AML-193 (cell line): Measurements from ENCODE around the gene TMPRSS11F.

Experiments used
- DNase-seq, 2 experiments: peaks; one replicate each; lab custom pipeline; 2025; lab: John Stamatoyannopoulos, UW

Gene TMPRSS11F

GRCh38 chr4:68077301-68077700 lies 52.4 kb downstream of the TMPRSS11F start:
- DNase-seq: no peak

DNA sequence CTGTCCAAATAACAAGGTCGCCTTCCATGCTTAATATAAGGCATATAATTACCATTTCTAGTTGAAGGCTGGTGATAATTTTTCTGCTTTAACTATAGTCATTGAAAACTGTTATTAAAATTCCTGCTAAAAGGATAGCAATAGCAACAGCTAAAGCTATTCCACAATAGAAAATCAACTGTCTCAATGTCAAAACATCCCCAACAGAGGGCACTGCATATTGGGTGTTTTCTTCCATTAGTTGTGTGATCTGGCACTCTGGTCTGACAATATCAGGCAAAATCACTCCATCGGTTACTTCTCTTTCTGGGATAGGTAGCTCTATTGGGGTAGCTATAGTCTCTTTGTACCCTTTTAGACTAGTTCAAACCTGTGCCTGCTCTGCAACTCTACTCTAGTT lies 53.5 kb downstream of the TMPRSS11F start:
- DNase-seq: no peak

- no peak for DNase-seq
Measured at GRCh38 chr4:68074397-68074796, 55.3 kb downstream of the TMPRSS11F start.

- no peak for DNase-seq
Measured at GRCh38 chr4:68070302-68070701, 59.4 kb downstream of the TMPRSS11F start.

- DNase-seq: no peak
Measured at GRCh38 chr4:68062501-68062900, 67.2 kb downstream of the TMPRSS11F start.

DNA sequence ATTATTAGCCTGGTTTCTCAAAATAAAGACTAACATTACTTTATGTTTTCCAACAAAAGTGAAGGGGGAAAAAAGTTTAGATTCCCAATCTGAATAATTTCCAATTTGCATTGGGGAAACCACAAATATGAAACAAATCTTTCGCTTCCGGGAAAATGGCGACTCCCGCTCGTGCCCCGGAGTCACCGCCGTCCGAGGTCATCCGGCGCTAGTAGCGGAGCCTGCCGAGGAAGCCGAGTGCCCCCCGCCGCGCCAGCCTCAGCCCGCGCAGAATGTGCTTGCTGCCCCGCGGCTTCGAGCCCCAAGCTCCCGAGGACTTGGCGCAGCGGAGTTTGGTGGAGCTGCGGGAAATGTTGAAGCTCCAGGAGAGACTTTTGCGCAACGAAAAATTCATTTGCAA lies 91.4 kb downstream of the TMPRSS11F start:
- DNase-seq: no peak

GRCh38 chr4:68021185-68021584 lies 108.5 kb downstream of the TMPRSS11F start:
- DNase-seq: no peak

DNA sequence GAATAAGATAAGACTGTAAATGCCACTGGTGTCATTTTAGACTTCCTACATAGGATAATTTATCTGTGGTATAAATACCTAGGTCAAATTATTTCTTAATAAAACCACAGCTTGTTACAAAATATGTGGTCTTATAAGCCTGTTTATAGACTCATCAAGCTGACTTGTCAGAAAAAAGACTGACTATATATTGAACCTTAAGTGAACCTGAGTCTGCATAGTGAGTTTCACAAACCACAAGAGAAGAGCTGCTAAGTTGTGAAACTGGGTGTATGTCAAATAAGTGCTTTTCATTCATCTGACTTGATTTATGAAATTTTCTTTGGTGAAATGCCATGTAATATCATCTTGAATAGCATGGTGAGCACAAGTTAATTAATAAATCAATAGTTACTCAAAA lies 118.0 kb downstream of the TMPRSS11F start:
- no peak for DNase-seq
